CD4-positive, alpha-beta memory T cell (primary cell): ENCODE results near the gene PROKR1. TPM values are rescaled to one million over a fixed set of nuclear protein-coding genes. Genes with fewer than 3 reads are reported as not detected.

Experiments
- CTCF ChIA-PET: fragments of 350-600 bp; sonication (Branson Sonifier 250); formaldehyde crosslinking; loops from one replicate; lab custom pipeline; 2021; ENCODE audit warnings: inconsistent platforms; ENCODE audit not compliant: partially characterized antibody; lab: Charles Lee
- POLR2A ChIA-PET: fragments of 350-600 bp; sonication (Branson Sonifier 250); formaldehyde crosslinking; loops from one replicate; lab custom pipeline; 2021; ENCODE audit not compliant: partially characterized antibody; lab: Charles Lee
- DNase-seq, 5 donors: peaks; one replicate each; pipeline versions ENCODE4 v3.0.0 to v3.0.0-alpha.2; 2020 to 2022; ENCODE audit warnings: mixed read lengths in 1 of 5
- H3K27ac ChIP-seq: one replicate; pipeline ENCODE4 v1.7.0; 2013; ENCODE audit warnings: low read depth, low read length
- H3K27me3 ChIP-seq: 2 replicates; pipeline ENCODE4 v1.7.0; 2013; ENCODE audit warnings: mild to moderate bottlenecking, low read length, moderate library complexity; ENCODE audit not compliant: insufficient read depth
- H3K36me3 ChIP-seq: 2 replicates; pipeline ENCODE4 v1.7.0; 2013; ENCODE audit warnings: mild to moderate bottlenecking, low read length, moderate library complexity; ENCODE audit not compliant: insufficient read depth
- H3K4me1 ChIP-seq: 2 replicates; pipeline ENCODE4 v1.7.0; 2013; ENCODE audit warnings: mild to moderate bottlenecking, low read length, moderate library complexity; ENCODE audit not compliant: insufficient read depth
- H3K4me3 ChIP-seq, 2 donors: one replicate each; pipeline ENCODE4 v1.7.0; 2013; ENCODE audit warnings: low read length in 2 of 2, mild to moderate bottlenecking in 1 of 2
- H3K9me3 ChIP-seq, 2 donors: one replicate each; pipeline ENCODE4 v1.7.0; 2013; ENCODE audit warnings: low read length in 2 of 2, control low read depth in 1 of 2; ENCODE audit not compliant: control insufficient read depth in 1 of 2
- H3K27ac Mint-ChIP-seq, 7 donors: one replicate each; pipeline ENCODE4 v1.8.0; 2020 to 2021; ENCODE audit warnings: mixed read lengths in 7 of 7, mild to moderate bottlenecking in 6 of 7, inconsistent platforms in 3 of 7, moderate library complexity in 3 of 7
- H3K27me3 Mint-ChIP-seq, 2 donors: one replicate each; pipeline ENCODE4 v1.8.0; 2020 to 2021; ENCODE audit warnings: mixed read lengths in 2 of 2
- H3K36me3 Mint-ChIP-seq, 2 donors: one replicate each; pipeline ENCODE4 v1.8.0; 2020 to 2021; ENCODE audit warnings: mixed read lengths in 2 of 2, inconsistent platforms in 1 of 2, mild to moderate bottlenecking in 1 of 2
- H3K4me1 Mint-ChIP-seq, 4 donors: one replicate each; pipeline ENCODE4 v1.8.0; 2020 to 2021; ENCODE audit warnings: mixed read lengths in 4 of 4, mild to moderate bottlenecking in 1 of 4
- H3K4me3 Mint-ChIP-seq, 8 donors: one replicate each; pipeline ENCODE4 v1.8.0; 2020 to 2021; ENCODE audit warnings: mixed read lengths in 8 of 8, mild to moderate bottlenecking in 7 of 8, moderate library complexity in 6 of 8, inconsistent platforms in 3 of 8
- H3K9me3 Mint-ChIP-seq, 8 donors: one replicate each; pipeline ENCODE4 v1.8.0; 2020 to 2021; ENCODE audit warnings: mixed read lengths in 8 of 8, mild to moderate bottlenecking in 5 of 8, inconsistent platforms in 3 of 8, moderate library complexity in 1 of 8
- intact Hi-C: fragments of 100-400 bp; cut with micrococcal nuclease; formaldehyde crosslinking; loops from one replicate; pipeline ENCODE4 v1.15.1; 2023
- polyA plus RNA-seq, 2 donors: library from polyadenylated mRNA; unstranded; fragments of 300-500 nt; fragmentation: Illumina TruSeq; gene quantifications; one replicate each; pipeline ENCODE4 v1.2.3, GENCODE V29; 2021
- total RNA-seq, 2 experiments: library from RNA; stranded (reverse); gene quantifications; one replicate each; pipeline ENCODE4 v1.2.3, GENCODE V29; 2021

PROKR1 gene
- total and polyA plus RNA-seq, 4 experiments from 2014 or later: 0.07 TPM; not detected in 3

GRCh38 chr2:68604077-68604476 lies 39.3 kb upstream of the PROKR1 start:
- Mint-ChIP-seq H3K4me1 (no peaks in the 10 kb centered on the region), H3K27me3 (peaks cover 3% of the 10 kb centered on the region in 2 donors), H3K9me3 (peaks cover 5 to 33% (median 26%) of the 10 kb centered on the region in 8 donors), H3K4me3 (no peak overlapping the region), H3K36me3 (no peaks in the 10 kb centered on the region), H3K27ac (no peak overlapping the region)
- intact Hi-C loops: no loop called here
- Histone ChIP-seq H3K27ac (no peak overlapping the region), H3K36me3 (no peaks in the 10 kb centered on the region), H3K4me1 (no peaks in the 10 kb centered on the region), H3K9me3 (no peaks in the 10 kb centered on the region), H3K27me3 (no peaks in the 10 kb centered on the region), H3K4me3 (no peak overlapping the region)
- POLR2A ChIA-PET: no interaction called here
- CTCF ChIA-PET: interaction anchor here (5.3 kb wide), 1 partner anchor 8 kb away, joined by 18 read pairs; no protein-coding TSS in a partner anchor
- DNase-seq: no peak

- Mint-ChIP-seq H3K9me3 (peaks cover 5 to 38% (median 25%) of the 10 kb centered on the region in 8 donors), H3K4me1 (no peaks in the 10 kb centered on the region), H3K27ac (no peak overlapping the region), H3K4me3 (no peak overlapping the region), H3K27me3 (peaks cover 1 to 3% of the 10 kb centered on the region in 2 donors), H3K36me3 (peaks cover 3 to 8% of the 10 kb centered on the region in 2 donors)
- no peaks in the 10 kb centered on the region for H3K4me1 ChIP-seq
- intact Hi-C loops: no loop called here
- H3K27ac ChIP-seq: no peak overlapping the region
- peaks cover 0 to 3% of the 10 kb centered on the region in 2 donors for H3K9me3 ChIP-seq
- CTCF ChIA-PET: interaction anchor here (5.3 kb wide), 1 partner anchor 10 kb away, joined by 18 read pairs; no protein-coding TSS in a partner anchor
- POLR2A ChIA-PET: no interaction called here
- no peaks in the 10 kb centered on the region for H3K36me3 ChIP-seq
- H3K27me3 ChIP-seq: no peaks in the 10 kb centered on the region
- no peak overlapping the region for H3K4me3 ChIP-seq
- DNase-seq: no peak
Measured at GRCh38 chr2:68605939-68606338, 37.4 kb upstream of the PROKR1 start.

GRCh38 chr2:68606759-68607158 lies 36.6 kb upstream of the PROKR1 start:
- Mint-ChIP-seq H3K27me3 (peaks cover 1 to 3% of the 10 kb centered on the region in 2 donors), H3K4me1 (no peaks in the 10 kb centered on the region), H3K4me3 (no peak overlapping the region), H3K36me3 (peaks cover 6 to 9% of the 10 kb centered on the region in 2 donors), H3K9me3 (peaks cover 5 to 41% (median 21%) of the 10 kb centered on the region in 8 donors), H3K27ac (no peak overlapping the region)
- Histone ChIP-seq H3K4me1 (no peaks in the 10 kb centered on the region), H3K27ac (no peak overlapping the region), H3K9me3 (peaks cover 0 to 3% of the 10 kb centered on the region in 2 donors), H3K4me3 (no peak overlapping the region), H3K36me3 (no peaks in the 10 kb centered on the region), H3K27me3 (no peaks in the 10 kb centered on the region)
- CTCF ChIA-PET: interaction anchor here (5.3 kb wide), 1 partner anchor 11 kb away, joined by 18 read pairs; no protein-coding TSS in a partner anchor
- POLR2A ChIA-PET: no interaction called here
- intact Hi-C loops: no loop called here
- DNase-seq: no peak

DNA sequence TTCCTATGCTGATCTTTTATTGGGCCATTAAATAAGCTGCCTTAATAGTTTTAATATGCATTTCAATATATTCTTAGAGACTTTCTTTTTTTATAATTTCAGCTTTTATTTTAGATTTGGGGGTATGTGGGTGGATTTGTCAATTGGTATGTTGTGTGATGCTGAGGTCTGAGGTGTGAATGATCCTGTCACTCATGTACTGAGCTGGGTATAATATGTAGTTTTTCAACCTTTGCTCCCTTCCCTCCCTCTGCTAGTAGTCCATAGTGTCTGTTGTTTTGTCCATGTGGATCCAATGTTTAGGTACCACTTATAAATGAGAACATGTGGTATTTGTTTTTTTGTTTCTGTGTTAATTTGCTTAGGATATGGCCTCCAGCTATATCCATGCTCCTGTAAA lies 35.5 kb upstream of the PROKR1 start:
- H3K27me3 Mint-ChIP-seq: peaks cover 1 to 3% of the 10 kb centered on the region in 2 donors
- Histone ChIP-seq H3K27ac (no peak overlapping the region), H3K36me3 (no peaks in the 10 kb centered on the region), H3K9me3 (peaks cover 0 to 3% of the 10 kb centered on the region in 2 donors), H3K27me3 (no peaks in the 10 kb centered on the region), H3K4me3 (no peak overlapping the region), H3K4me1 (no peaks in the 10 kb centered on the region)
- DNase-seq: no peak
- intact Hi-C loops: no loop called here
- peaks cover 0 to 33% (median 14%) of the 10 kb centered on the region in 8 donors for H3K9me3 Mint-ChIP-seq
- no peak overlapping the region for H3K27ac Mint-ChIP-seq
- POLR2A ChIA-PET: no interaction called here
- H3K4me3 Mint-ChIP-seq: no peak overlapping the region
- peaks cover 6 to 14% of the 10 kb centered on the region in 2 donors for H3K36me3 Mint-ChIP-seq
- CTCF ChIA-PET: interaction anchor here (5.3 kb wide), 1 partner anchor 12 kb away, joined by 18 read pairs; no protein-coding TSS in a partner anchor
- no peaks in the 10 kb centered on the region for H3K4me1 Mint-ChIP-seq

- Histone ChIP-seq H3K27me3 (no peaks in the 10 kb centered on the region), H3K4me3 (no peak overlapping the region), H3K9me3 (peaks cover 0 to 3% of the 10 kb centered on the region in 2 donors), H3K27ac (no peak overlapping the region), H3K36me3 (no peaks in the 10 kb centered on the region), H3K4me1 (no peaks in the 10 kb centered on the region)
- no peak for DNase-seq
- CTCF ChIA-PET: no interaction called here
- Mint-ChIP-seq H3K9me3 (peaks cover 0 to 33% (median 15%) of the 10 kb centered on the region in 8 donors), H3K4me3 (no peak overlapping the region), H3K4me1 (no peaks in the 10 kb centered on the region), H3K27me3 (peaks cover 1 to 3% of the 10 kb centered on the region in 2 donors), H3K27ac (no peak overlapping the region), H3K36me3 (peaks cover 6 to 17% of the 10 kb centered on the region in 2 donors)
- POLR2A ChIA-PET: no interaction called here
- intact Hi-C loops: no loop called here
Measured at GRCh38 chr2:68612765-68613519, 30.4 kb upstream of the PROKR1 start.

DNA sequence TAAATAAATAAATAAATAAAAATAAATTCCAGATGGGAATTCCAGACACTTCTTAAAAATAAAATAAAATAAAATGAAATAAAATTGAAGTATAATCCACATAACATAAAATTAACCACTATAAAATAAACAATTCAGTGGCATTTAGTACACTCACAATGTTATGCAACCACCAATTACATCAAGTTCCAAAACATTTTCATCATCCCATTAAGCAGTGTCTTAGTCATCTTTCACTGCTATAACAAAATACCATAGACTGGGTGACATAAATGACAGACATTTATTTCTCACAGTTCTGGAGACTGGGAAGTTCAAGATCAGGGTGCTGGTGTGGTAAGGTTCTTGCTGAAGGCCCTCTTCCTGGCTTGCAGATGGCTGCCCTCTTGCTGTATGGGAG lies 22.6 kb upstream of the PROKR1 start:
- CTCF ChIA-PET: no interaction called here

DNA sequence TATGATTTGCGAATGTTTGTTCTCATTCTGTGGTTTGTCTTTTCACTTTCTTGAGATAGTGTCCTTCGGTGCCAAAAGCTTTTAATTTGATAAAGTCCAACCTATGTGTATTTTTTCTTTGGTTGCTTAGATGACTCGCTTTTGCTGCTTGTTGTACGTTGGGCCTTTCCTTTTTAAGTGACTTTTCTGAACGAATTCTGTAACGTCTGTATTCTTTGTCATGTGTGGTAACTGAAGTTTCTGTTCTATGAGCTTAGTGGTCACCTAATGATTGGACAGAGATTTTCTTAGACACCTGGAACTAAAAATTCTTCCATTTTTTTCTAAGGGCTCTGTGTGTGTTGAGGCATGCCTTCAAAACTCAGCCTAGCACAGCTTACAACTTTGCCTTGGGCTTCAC lies 19.6 kb upstream of the PROKR1 start:
- no peak overlapping the region for H3K27ac ChIP-seq
- Mint-ChIP-seq H3K9me3 (peaks cover 4 to 20% (median 12%) of the 10 kb centered on the region in 8 donors), H3K4me1 (peaks cover 0 to 1% (median 0%) of the 10 kb centered on the region in 4 donors), H3K27me3 (peaks cover 11% of the 10 kb centered on the region in 2 donors), H3K4me3 (no peak overlapping the region), H3K27ac (no peak overlapping the region), H3K36me3 (peaks cover under 1 to 1% of the 10 kb centered on the region in 2 donors)
- no peaks in the 10 kb centered on the region for H3K36me3 ChIP-seq
- ChIA-PET CTCF (no interaction called here), POLR2A (no interaction called here)
- intact Hi-C loops: no loop called here
- H3K4me3 ChIP-seq: no peak overlapping the region
- no peak for DNase-seq
- no peaks in the 10 kb centered on the region for H3K27me3 ChIP-seq
- no peaks in the 10 kb centered on the region for H3K9me3 ChIP-seq
- H3K4me1 ChIP-seq: no peaks in the 10 kb centered on the region

More for the DNA sequence above, 22.6 kb upstream of the PROKR1 start:
- H3K27me3 ChIP-seq: no peaks in the 10 kb centered on the region
- POLR2A ChIA-PET: no interaction called here
- Mint-ChIP-seq H3K36me3 (no peaks in the 10 kb centered on the region), H3K9me3 (peaks cover 3 to 20% (median 9%) of the 10 kb centered on the region in 8 donors), H3K27ac (no peak overlapping the region), H3K4me1 (peaks cover 0 to 1% (median 0%) of the 10 kb centered on the region in 4 donors), H3K27me3 (peaks cover 0 to 3% of the 10 kb centered on the region in 2 donors), H3K4me3 (no peak overlapping the region)
- no peaks in the 10 kb centered on the region for H3K9me3 ChIP-seq
- intact Hi-C loops: no loop called here
- no peak overlapping the region for H3K27ac ChIP-seq
- H3K4me1 ChIP-seq: no peaks in the 10 kb centered on the region
- H3K4me3 ChIP-seq: no peak overlapping the region
- H3K36me3 ChIP-seq: no peaks in the 10 kb centered on the region
- no peak for DNase-seq
